Adrenal gland (tissue), 5 donors: ENCODE data around the gene GPT2.

Experiments used
- CTCF ChIP-seq, 6 experiments: fragments of 450-650 bp in 4 of 6; fragments of 200-600 bp in 2 of 6; sonication (generic) in 1 of 6; IDR thresholded peaks; 1 replicate in 5 of 6; 2 replicates in 1 of 6; pipeline versions ENCODE4 v1.5.1 to v1.8.0; 2016 to 2021; ENCODE audit warnings: antibody characterized with exemption in 6 of 6, mild to moderate bottlenecking in 2 of 6, moderate library complexity in 1 of 6
- POLR2A ChIP-seq, 2 donors: fragments of 450-650 bp; IDR thresholded peaks; one replicate each; pipeline ENCODE4 v1.6.1; 2017; ENCODE audit warnings: antibody characterized with exemption in 2 of 2, mild to moderate bottlenecking in 2 of 2, moderate library complexity in 1 of 2
- donor health status: DM: no; HTN: no; CAD: no.

- TF ChIP-seq CTCF (IDR thresholded peaks at IDR 0.05) (no peak), POLR2A (IDR thresholded peaks at IDR 0.05) (no peak)
Observed at GRCh38 chr16:46904471-46904870, 20.3 kb downstream of the GPT2 start.
